NCI-H2227 (cell line): ENCODE data around the gene MACROH2A1.

Experiments
- DNase-seq: peaks from one replicate; lab custom pipeline; 2025; ENCODE audit not compliant: unreplicated experiment; lab: John Stamatoyannopoulos, UW

MACROH2A1 gene

DNA sequence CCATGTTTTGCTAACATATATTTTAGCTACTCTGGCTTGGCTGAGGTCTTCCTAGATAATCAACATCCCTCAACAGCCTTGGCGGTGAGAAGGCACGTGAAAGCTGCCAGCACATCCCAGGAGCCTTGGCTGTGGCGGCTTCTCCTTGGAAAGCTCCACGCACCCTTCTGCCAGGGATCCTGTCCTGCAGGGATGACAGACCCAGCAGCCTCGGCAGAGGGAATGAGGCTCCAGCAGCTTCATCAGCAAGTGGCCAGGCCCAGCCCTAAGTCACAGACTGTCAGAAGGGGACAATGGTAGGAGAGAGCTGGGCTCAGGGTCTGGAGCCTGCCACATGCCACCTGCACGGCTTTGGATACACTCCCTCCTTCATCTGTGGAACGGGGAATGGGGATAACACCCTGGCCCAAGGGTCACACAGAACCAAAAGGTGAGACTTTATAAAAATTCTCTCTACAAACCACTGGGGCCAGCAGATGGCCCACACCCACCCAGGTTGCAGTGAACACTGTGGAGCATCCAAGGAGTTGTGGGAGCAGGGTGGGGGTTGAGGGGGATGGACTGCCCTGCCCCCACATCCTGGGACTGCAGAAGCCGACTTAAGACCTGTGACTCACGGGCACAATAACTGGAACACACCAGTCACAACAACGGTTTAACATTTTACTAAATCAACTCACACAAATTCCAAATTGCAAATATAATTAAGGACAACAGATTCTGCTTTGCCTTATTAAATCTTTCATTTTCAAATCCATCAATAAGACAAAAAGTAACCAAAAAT lies 65.1 kb downstream of the MACROH2A1 start:
- DNase-seq: no peak

DNA sequence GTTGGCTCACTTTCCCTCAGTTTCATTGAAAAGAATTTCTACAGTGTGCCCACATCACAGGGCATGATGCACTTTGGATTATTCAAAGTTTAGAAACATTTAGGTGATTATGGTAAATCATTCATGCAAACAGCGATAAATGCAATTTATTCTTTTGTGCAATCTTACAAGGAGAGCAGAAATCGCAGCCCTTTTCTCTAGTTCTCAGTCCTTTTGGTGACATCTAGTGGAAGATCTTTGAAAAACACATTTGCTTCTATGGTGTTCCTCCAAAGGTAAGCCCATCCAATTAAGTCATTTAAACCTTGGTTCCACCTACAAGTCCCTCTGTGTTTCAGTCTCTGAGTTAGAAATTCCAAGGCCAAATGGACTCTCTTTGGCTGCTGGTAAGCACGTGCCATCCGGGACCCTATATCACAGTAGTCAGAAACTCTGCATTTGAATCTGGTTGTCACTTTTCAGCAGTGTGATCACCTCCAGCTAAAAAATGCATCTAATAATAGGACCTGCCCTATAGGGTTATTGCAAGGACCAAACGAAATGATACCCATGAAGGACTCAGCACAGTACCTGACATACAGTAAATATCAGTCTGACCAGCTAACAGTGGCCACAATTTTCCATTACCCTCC lies 66.4 kb downstream of the MACROH2A1 start:
- peak; percentile 65 for DNase-seq

DNA sequence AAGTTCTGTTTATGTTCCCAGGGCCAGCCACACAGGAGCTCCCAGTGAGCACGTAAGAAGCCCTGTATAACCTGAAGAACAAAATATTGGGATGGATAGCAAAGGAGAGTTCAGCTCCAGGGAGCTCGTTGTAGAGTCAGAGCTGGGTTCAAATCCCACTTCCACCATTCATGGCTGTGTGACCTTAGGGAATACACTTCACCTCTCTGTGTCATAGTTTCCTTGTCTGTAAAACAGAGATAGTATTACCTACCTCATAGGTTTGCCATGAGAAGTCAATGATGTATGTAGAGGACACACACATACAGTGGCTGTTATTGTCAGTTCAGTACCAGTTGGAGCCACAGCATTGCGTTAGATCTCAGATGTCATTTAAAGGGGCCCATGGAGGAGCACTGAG lies 67.4 kb downstream of the MACROH2A1 start:
- DNase-seq: no peak

DNA sequence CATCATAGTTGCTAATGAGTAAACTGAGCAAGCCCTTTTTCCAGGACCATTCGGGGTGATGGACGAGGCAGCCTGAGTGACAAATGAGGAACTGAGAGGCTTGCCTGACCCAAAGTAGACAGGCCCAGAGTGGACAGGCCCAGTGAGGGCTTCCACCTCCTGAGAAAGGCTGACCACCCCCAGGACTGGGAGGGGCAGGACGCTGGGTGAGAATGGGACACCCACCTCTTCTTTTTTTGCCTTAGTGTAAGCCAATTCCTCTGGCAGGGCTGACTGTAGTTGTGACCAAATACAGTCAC lies 68.3 kb downstream of the MACROH2A1 start:
- DNase-seq: no peak

DNA sequence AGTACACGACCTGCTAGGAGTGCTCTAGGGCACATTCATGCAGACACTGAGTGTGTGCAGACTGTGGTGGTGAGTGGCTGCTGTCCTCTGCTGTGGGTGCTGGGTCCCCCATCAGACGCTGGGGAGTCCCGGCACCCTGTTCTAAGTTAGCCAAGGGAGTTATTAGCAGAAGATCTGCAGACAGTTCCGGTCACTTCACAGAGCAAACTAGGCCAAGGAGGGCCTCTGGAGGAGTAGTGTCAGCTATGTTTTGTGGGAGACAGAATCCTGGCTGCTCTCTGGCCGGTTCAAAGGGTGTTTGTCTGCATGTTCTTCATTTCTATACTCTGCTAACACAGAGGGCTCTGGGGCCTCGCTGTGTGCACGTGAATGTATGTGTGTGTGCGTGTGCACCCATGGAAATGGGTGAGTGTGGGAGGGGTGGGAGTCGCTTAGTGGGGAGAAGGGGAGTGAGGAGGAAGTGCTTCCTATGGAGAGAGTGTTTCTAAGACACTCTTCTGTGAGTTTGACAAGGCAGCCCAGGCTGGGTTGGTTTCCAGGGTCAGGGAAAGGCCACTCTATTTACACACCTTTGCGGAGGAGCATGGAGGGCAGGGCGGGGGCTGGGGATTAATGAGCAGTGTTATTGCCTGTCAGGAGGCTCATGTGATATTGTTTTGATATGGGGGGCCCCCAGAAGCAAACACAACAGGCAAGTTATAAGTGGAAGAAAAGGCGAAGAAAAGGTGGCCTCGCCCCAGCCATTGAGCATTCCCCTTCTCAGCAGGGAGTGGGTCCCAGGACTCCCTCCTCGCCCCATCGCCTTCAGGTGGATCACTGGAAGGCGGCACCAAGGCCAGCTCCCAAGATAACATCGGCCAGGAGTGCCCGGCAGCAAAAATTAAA lies 68.9 kb downstream of the MACROH2A1 start:
- no peak for DNase-seq

GRCh38 chr5:135329066-135329912 lies 69.7 kb downstream of the MACROH2A1 start:
- peak; percentile 78 for DNase-seq

GRCh38 chr5:135328128-135328687 lies 70.8 kb downstream of the MACROH2A1 start:
- DNase-seq: no peak

GRCh38 chr5:135327429-135328127 lies 71.5 kb downstream of the MACROH2A1 start:
- peak; percentile 2 for DNase-seq

- DNase-seq: no peak
Observed at GRCh38 chr5:135326296-135327254, 72.5 kb downstream of the MACROH2A1 start.

GRCh38 chr5:135324897-135325650 lies 74.0 kb downstream of the MACROH2A1 start:
- no peak for DNase-seq

DNA sequence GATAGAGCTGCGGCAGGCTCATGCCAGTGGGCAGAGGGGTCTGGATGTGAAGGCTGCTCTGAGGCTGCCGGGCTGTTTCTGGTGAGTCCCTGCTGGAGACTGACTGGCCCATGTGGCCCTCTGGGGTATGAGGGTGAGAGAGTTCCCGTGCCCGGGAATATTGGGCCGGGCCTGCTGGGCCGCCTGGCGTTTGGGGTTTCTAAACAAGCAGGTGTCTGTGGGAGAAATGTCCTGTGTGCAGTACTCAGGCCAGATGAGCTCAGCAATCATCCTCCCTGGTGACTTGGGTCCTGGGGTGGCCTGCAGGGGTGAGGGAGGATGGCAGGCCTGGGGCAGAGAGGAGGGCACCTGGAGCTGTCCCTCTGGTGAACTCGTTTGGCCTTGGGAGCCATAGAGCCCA lies 74.9 kb downstream of the MACROH2A1 start:
- DNase-seq: no peak

- DNase-seq: no peak
Observed at GRCh38 chr5:135323701-135324132, 75.3 kb downstream of the MACROH2A1 start.

DNA sequence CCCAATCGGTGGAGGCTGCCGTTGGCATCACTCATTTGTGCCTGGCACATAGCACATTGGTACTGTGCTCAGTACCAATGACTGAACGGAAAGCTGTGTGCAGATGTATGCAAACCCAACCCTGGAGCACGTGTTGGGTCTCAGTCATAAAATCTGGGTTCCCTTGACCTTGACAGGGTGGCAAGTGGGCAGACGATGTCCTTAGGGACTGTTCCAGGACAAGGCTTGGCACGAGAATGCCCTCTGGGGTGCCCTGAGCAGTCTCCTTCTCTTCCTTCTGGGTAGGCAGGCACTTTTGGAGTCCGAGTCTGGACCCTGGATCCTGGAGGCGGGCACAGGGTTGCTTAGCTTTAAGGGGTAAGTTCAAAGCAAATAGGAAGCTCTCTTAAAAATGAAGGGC lies 75.8 kb downstream of the MACROH2A1 start:
- no peak for DNase-seq

DNA sequence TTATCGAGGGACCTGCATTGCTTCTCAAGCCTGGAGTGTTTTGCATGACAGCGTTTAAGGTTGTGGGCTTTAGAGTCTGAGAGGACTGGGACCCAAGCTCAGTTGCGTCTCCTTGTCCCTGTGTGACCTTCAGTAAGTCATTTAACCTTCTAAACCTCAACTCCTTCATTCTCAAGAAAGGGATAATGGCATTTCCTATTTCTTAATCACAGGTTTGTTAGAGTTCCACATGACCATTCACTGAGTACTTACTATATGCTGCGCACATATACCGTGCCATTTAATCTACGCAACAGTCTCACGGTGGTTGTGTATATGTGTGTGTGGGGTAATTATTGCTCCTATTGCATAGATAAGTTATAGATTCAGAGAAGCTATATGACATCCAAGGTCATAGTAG lies 76.3 kb downstream of the MACROH2A1 start:
- DNase-seq: no peak

GRCh38 chr5:135322271-135322670 lies 76.8 kb downstream of the MACROH2A1 start:
- no peak for DNase-seq

DNA sequence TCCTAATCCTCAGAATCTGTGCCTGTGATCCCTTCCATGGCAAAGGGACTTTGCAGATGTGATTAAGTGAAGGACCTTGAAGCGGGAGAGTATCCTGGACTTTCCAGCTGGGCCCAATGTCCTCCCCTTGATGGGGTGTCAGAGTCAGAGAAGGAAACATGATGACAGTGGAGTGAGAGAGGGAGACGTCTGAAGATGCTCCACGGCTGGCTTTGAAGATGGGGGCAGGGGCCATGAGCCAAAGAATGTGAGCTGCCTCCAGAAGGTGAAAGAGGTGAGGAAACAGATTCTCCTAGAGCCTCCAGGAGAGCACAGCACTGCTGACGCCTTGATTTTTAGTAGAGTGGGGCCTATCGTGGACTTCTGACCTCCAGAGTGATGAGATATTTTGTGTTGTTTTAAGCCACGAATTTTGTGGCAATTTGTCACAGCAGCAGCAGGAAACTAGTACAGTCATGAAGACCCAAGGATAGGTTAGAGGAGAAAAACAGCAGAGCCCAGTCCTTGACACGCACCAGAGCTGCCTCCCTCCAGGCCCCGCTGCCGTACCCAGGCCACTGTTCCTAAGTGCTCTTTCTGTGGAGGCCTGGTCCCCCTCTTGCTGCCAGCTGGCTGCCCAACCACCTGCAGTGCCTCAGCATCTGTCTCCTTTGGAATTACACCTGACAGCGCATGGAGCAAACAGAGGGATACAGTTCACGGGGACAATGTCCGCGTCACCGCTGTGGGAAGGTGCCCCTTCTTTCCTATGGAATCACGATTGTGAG lies 78.1 kb downstream of the MACROH2A1 start:
- DNase-seq: no peak

DNA sequence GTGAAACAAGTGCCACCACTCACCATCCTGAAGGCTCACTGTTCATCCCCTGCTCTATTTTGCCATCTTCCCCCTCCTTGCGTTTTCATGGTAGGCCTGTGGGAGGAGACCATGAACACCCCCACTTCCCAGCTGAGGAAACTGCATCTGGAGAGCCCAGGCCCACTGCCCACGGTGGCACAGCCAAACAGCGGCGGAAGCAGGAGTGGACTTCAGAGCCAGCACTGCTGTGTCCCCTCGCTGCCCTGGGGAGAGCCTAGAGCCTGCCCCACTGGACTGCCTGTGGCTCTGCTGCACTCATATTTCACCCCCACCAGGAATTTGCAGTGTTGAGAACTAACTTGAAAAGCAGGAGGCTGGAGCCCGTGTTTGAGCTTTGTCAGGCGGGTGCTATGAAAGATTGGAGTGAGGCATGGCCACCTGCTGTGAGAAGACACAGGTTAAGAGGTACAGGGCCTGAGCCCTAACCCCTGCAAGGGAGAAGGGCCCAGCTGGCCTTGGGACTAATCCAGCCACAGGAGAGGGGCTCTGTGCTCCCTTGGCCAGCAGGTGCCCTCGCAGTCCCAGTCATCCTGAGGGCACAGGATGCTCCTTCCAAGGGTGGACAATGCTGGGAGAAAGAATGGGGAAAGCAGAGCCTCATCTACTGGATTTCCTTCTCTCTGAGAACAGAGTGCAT lies 79.0 kb downstream of the MACROH2A1 start:
- DNase-seq: no peak
